ENCODE results near the gene QTRT2.

GRCh38 chr3:114108137-114108536 lies 51.6 kb downstream of the QTRT2 start:
- TF ChIP-seq POLR2A (IDR thresholded peaks at IDR 0.05; ENCODE audit: low read length) (no peak), GATA1 (IDR thresholded peaks at IDR 0.05; ENCODE audit: low read depth, low read length) (no peak)
